DMS79 (cell line): Measurements from ENCODE around the gene TEX9.
"Not testable (repeated sequence)": the region's sequence is repeated elsewhere in the genome, so short reads cannot be mapped to it uniquely, and the experiment has no call there.

Source experiments
- DNase-seq: peaks from one replicate; lab custom pipeline; 2025; lab: John Stamatoyannopoulos, UW

TEX9 gene

GRCh38 chr15:56366211-56366610, 985 bp downstream of the TEX9 start:
- no peak for DNase-seq

- no peak for DNase-seq
These were observed 1.9 kb downstream of the TEX9 start for GRCh38 chr15:56367156-56367555.

GRCh38 chr15:56369234-56369633, 4.0 kb downstream of the TEX9 start:
- no peak for DNase-seq

GRCh38 chr15:56371495-56372147, 6.4 kb downstream of the TEX9 start:
- DNase-seq, result no peak

GRCh38 chr15:56374693-56375092, 9.5 kb downstream of the TEX9 start:
- not testable (repeated sequence) for DNase-seq

GRCh38 chr15:56377822-56378221, 12.6 kb downstream of the TEX9 start:
- DNase-seq, result not testable (repeated sequence)

GRCh38 chr15:56383010-56383409, 17.8 kb downstream of the TEX9 start:
- DNase-seq, result no peak

- no peak for DNase-seq
These were observed 20.7 kb downstream of the TEX9 start for GRCh38 chr15:56385908-56386307.

GRCh38 chr15:56390739-56391267, 25.6 kb downstream of the TEX9 start:
- DNase-seq, result no peak

GRCh38 chr15:56393277-56393676, 28.1 kb downstream of the TEX9 start:
- DNase-seq, result no peak

GRCh38 chr15:56394909-56395308, 29.7 kb downstream of the TEX9 start:
- DNase-seq, result no peak

GRCh38 chr15:56397325-56397724, 32.1 kb downstream of the TEX9 start:
- DNase-seq, result not testable (repeated sequence)

- DNase-seq, result not testable (repeated sequence)
These were observed 34.0 kb downstream of the TEX9 start for GRCh38 chr15:56399209-56399608.

GRCh38 chr15:56410721-56411120, 45.5 kb downstream of the TEX9 start:
- DNase-seq, result no peak

GRCh38 chr15:56411122-56411749, 46.0 kb downstream of the TEX9 start:
- no peak for DNase-seq

- not testable (repeated sequence) for DNase-seq
These were observed 48.0 kb downstream of the TEX9 start for GRCh38 chr15:56413114-56413733.

GRCh38 chr15:56425276-56425675, 60.0 kb downstream of the TEX9 start:
- no peak for DNase-seq

GRCh38 chr15:56425976-56426375, 60.8 kb downstream of the TEX9 start:
- DNase-seq, result no peak

GRCh38 chr15:56428821-56429458, 63.7 kb downstream of the TEX9 start:
- DNase-seq, result no peak

GRCh38 chr15:56432304-56432703, 67.1 kb downstream of the TEX9 start:
- no peak for DNase-seq

- DNase-seq, result no peak
These were observed 75.1 kb downstream of the TEX9 start for GRCh38 chr15:56440214-56440770.

- no peak for DNase-seq
These were observed 77.1 kb downstream of the TEX9 start for GRCh38 chr15:56442354-56442753.
